ENCODE results near the gene JUN. TPM values are rescaled to one million over a fixed set of nuclear protein-coding genes. Genes with fewer than 3 reads are reported as not detected.
A peak's percentile ranks its signal among the peaks of the same experiment; 100 is the strongest.

JUN gene
- total and polyA plus RNA-seq, 2 of the 13 experiments (the other 11 are each of a cell fraction or from before 2014, with no cell fraction given): 18.2 to 22.3 TPM

- TF ChIP-seq KIAA2018 (CRISPR knock-in tag; IDR thresholded peaks at IDR 0.05; ENCODE audit: borderline replicate concordance) (no peak), ZNF501 (CRISPR knock-in tag; IDR thresholded peaks at IDR 0.05) (0 out of 2 replicates have a peak, but pooled peaks have one; percentile 19)
These were observed 1.7 kb upstream of the JUN start (continued) for GRCh38 chr1:58785442-58786058.

Measured in HepG2 (cell line).